Urinary bladder (tissue), 4 donors: ENCODE data around the gene APBB1IP. TPM values are rescaled to one million over a fixed set of nuclear protein-coding genes. Genes with fewer than 3 reads are reported as not detected.
A peak's percentile ranks its signal among the peaks of the same experiment; 100 is the strongest.
"Not testable (repeated sequence)": the region's sequence is repeated elsewhere in the genome, so short reads cannot be mapped to it uniquely, and the experiment has no call there.

Source experiments
- DNase-seq: peaks from one replicate; pipeline ENCODE4 v3.0.0-alpha.2; 2015; ENCODE audit errors: extremely low spot score
- H3K27ac ChIP-seq: one replicate; pipeline ENCODE4 v1.5.1; 2013; ENCODE audit warnings: low read depth, mild to moderate bottlenecking, moderate library complexity
- H3K36me3 ChIP-seq: one replicate; pipeline ENCODE4 v1.6.1; 2013; ENCODE audit warnings: mild to moderate bottlenecking, moderate library complexity; ENCODE audit not compliant: insufficient read depth
- H3K4me1 ChIP-seq: one replicate; pipeline ENCODE4 v1.6.1; 2013; ENCODE audit warnings: mild to moderate bottlenecking, moderate library complexity; ENCODE audit not compliant: insufficient read depth
- H3K4me3 ChIP-seq: one replicate; pipeline ENCODE4 v1.5.1; 2013; ENCODE audit warnings: low read depth, low read length
- WGBS: extraction: QIAGEN DNeasy Blood & Tissue Kit; methylation state at CpG from one replicate; pipeline ENCODE4 v1.1.7; 2013; 5-methylcytosine and 5-hydroxymethylcytosine counted together
- polyA plus RNA-seq: library from polyadenylated mRNA; stranded (reverse); fragments of 200-250 nt; gene quantifications from one replicate; pipeline ENCODE4 v1.2.3, GENCODE V29; 2013
- total RNA-seq: library from RNA; depleted of rRNA; stranded (reverse); fragments of >200 nt; gene quantifications from one replicate; pipeline ENCODE4 v1.2.3, GENCODE V29; 2014
- donor health status: healthy with polysubstance abuse.
- donor health status: healthy.

Gene APBB1IP
- total and polyA plus RNA-seq, 2 donors: 4.1 to 5.5 TPM

GRCh38 chr10:26474845-26475244, 36.7 kb downstream of the APBB1IP start:
- H3K27ac ChIP-seq: peak overlapping the region; percentile 50
- not testable (repeated sequence) for H3K4me3 ChIP-seq, H3K36me3 ChIP-seq, DNase-seq, H3K4me1 ChIP-seq
- 91% methylated on average over 8 of the region's 8 CpGs for WGBS

- H3K4me3 ChIP-seq: no peak overlapping the region
- H3K36me3 ChIP-seq: no peaks in the 10 kb centered on the region
- 58% methylated on average over 6 of the region's 6 CpGs for WGBS
- DNase-seq: no peak
- H3K27ac ChIP-seq: no peak overlapping the region
- H3K4me1 ChIP-seq: no peaks in the 10 kb centered on the region
Observed at GRCh38 chr10:26475386-26475785, 37.2 kb downstream of the APBB1IP start.

- DNase-seq: no peak
- WGBS: 92% methylated on average over 4 of the region's 4 CpGs
- Histone ChIP-seq H3K4me1 (no peaks in the 10 kb centered on the region), H3K27ac (no peak overlapping the region), H3K4me3 (no peak overlapping the region), H3K36me3 (no peaks in the 10 kb centered on the region)
Observed at GRCh38 chr10:26477501-26477900, 39.4 kb downstream of the APBB1IP start.

- Histone ChIP-seq H3K36me3 (no peaks in the 10 kb centered on the region), H3K27ac (no peak overlapping the region), H3K4me1 (no peaks in the 10 kb centered on the region), H3K4me3 (no peak overlapping the region)
- WGBS: 80% methylated on average over 10 of the region's 10 CpGs
- no peak for DNase-seq
Observed at GRCh38 chr10:26478061-26478460, 39.9 kb downstream of the APBB1IP start.

GRCh38 chr10:26479766-26480492, 41.8 kb downstream of the APBB1IP start:
- no peaks in the 10 kb centered on the region for H3K4me1 ChIP-seq
- WGBS: 86% methylated on average over 6 of the region's 6 CpGs
- no peaks in the 10 kb centered on the region for H3K36me3 ChIP-seq
- no peak for DNase-seq
- no peak overlapping the region for H3K4me3 ChIP-seq
- no peak overlapping the region for H3K27ac ChIP-seq

GRCh38 chr10:26481315-26481692, 43.2 kb downstream of the APBB1IP start:
- over 99% methylated on average over 2 of the region's 2 CpGs for WGBS
- Histone ChIP-seq H3K4me3 (no peak overlapping the region), H3K4me1 (no peaks in the 10 kb centered on the region), H3K36me3 (no peaks in the 10 kb centered on the region), H3K27ac (no peak overlapping the region)
- DNase-seq: no peak

- 72% methylated on average over 8 of the region's 8 CpGs for WGBS
- no peak for DNase-seq
- H3K36me3 ChIP-seq: no peaks in the 10 kb centered on the region
- no peak overlapping the region for H3K27ac ChIP-seq
- H3K4me1 ChIP-seq: no peaks in the 10 kb centered on the region
- H3K4me3 ChIP-seq: no peak overlapping the region
Observed at GRCh38 chr10:26481914-26482550, 43.9 kb downstream of the APBB1IP start.

- Histone ChIP-seq H3K4me3 (no peak overlapping the region), H3K27ac (no peak overlapping the region), H3K36me3 (no peaks in the 10 kb centered on the region), H3K4me1 (no peaks in the 10 kb centered on the region)
- 87% methylated on average over 2 of the region's 2 CpGs for WGBS
- no peak for DNase-seq
Observed at GRCh38 chr10:26483554-26483953, 45.4 kb downstream of the APBB1IP start.

- Histone ChIP-seq H3K36me3 (no peaks in the 10 kb centered on the region), H3K4me3 (no peak overlapping the region), H3K27ac (no peak overlapping the region), H3K4me1 (no peaks in the 10 kb centered on the region)
- WGBS: 39% methylated on average over 5 of the region's 5 CpGs
- no peak for DNase-seq
Observed at GRCh38 chr10:26485150-26485941, 47.2 kb downstream of the APBB1IP start.

- H3K36me3 ChIP-seq: no peaks in the 10 kb centered on the region
- H3K4me1 ChIP-seq: no peaks in the 10 kb centered on the region
- DNase-seq: no peak
- H3K27ac ChIP-seq: peak overlapping the region; percentile 3
- no peak overlapping the region for H3K4me3 ChIP-seq
- 27% methylated on average over 7 of the region's 7 CpGs for WGBS
Observed at GRCh38 chr10:26486304-26486703, 48.2 kb downstream of the APBB1IP start.

- 25% methylated on average over 11 of the region's 11 CpGs for WGBS
- Histone ChIP-seq H3K27ac (no peak overlapping the region), H3K4me3 (no peak overlapping the region), H3K4me1 (no peaks in the 10 kb centered on the region), H3K36me3 (no peaks in the 10 kb centered on the region)
- DNase-seq: no peak
Observed at GRCh38 chr10:26486990-26487850, 49.1 kb downstream of the APBB1IP start.

GRCh38 chr10:26488344-26488743, 50.2 kb downstream of the APBB1IP start:
- no peak for DNase-seq
- Histone ChIP-seq H3K4me1 (no peaks in the 10 kb centered on the region), H3K36me3 (no peaks in the 10 kb centered on the region), H3K27ac (no peak overlapping the region), H3K4me3 (no peak overlapping the region)
- 93% methylated on average over 4 of the region's 4 CpGs for WGBS

- Histone ChIP-seq H3K36me3 (no peaks in the 10 kb centered on the region), H3K27ac (no peak overlapping the region), H3K4me3 (no peak overlapping the region), H3K4me1 (no peaks in the 10 kb centered on the region)
- no peak for DNase-seq
- WGBS: 76% methylated on average over 5 of the region's 5 CpGs
Observed at GRCh38 chr10:26489081-26489480, 50.9 kb downstream of the APBB1IP start.
